Iris pigment epithelial cell (primary cell): ENCODE results near the gene ST13.
A peak's percentile ranks its signal among the peaks of the same experiment; 100 is the strongest.
"Not testable (repeated sequence)": the region's sequence is repeated elsewhere in the genome, so short reads cannot be mapped to it uniquely, and the experiment has no call there.

Experiments used
- DNase-seq: peaks from one replicate; pipeline ENCODE4 v3.0.0-alpha.2; 2011; ENCODE audit warnings: low read depth

ST13 gene

GRCh38 chr22:40838486-40838885 is 18.0 kb downstream of the ST13 start:
- DNase-seq: no peak

- no peak for DNase-seq
These were observed 21.8 kb downstream of the ST13 start for GRCh38 chr22:40834619-40835018.

- no peak for DNase-seq
These were observed 27.3 kb downstream of the ST13 start for GRCh38 chr22:40829131-40829530.

- DNase-seq: no peak
These were observed 29.3 kb downstream of the ST13 start for GRCh38 chr22:40826984-40827741.

GRCh38 chr22:40826292-40826691 is 30.1 kb downstream of the ST13 start:
- DNase-seq: not testable (repeated sequence)

GRCh38 chr22:40823426-40823825 is 33.0 kb downstream of the ST13 start:
- DNase-seq: no peak

- peak; percentile 44 for DNase-seq
These were observed 36.8 kb downstream of the ST13 start for GRCh38 chr22:40819599-40820140.

- DNase-seq: peak; percentile 82
These were observed 37.5 kb downstream of the ST13 start, which contains the start of gene SLC25A17 for GRCh38 chr22:40818747-40819598. Gene SLC25A17 (minus strand): TSS chr22:40819346. CDS start chr22:40819248, 98 bp downstream.

- no peak for DNase-seq
These were observed 38.2 kb downstream of the ST13 start for GRCh38 chr22:40818192-40818746.

- no peak for DNase-seq
These were observed 38.7 kb downstream of the ST13 start for GRCh38 chr22:40817737-40818136.

GRCh38 chr22:40813912-40814315 is 42.5 kb downstream of the ST13 start:
- DNase-seq: no peak

GRCh38 chr22:40808018-40808841 is 48.2 kb downstream of the ST13 start:
- peak; percentile 25 for DNase-seq

GRCh38 chr22:40806711-40807110 is 49.7 kb downstream of the ST13 start:
- DNase-seq: no peak

- no peak for DNase-seq
These were observed 50.7 kb downstream of the ST13 start for GRCh38 chr22:40805699-40806203.

GRCh38 chr22:40805239-40805638 is 51.2 kb downstream of the ST13 start:
- no peak for DNase-seq

GRCh38 chr22:40803321-40803720 is 53.1 kb downstream of the ST13 start:
- no peak for DNase-seq

- DNase-seq: no peak
These were observed 57.4 kb downstream of the ST13 start for GRCh38 chr22:40799008-40799407.

GRCh38 chr22:40797427-40797826 is 59.0 kb downstream of the ST13 start:
- peak; percentile 25 for DNase-seq

GRCh38 chr22:40792451-40792850 is 64.0 kb downstream of the ST13 start:
- no peak for DNase-seq

GRCh38 chr22:40791241-40791640 is 65.2 kb downstream of the ST13 start:
- no peak for DNase-seq

- no peak for DNase-seq
These were observed 67.3 kb downstream of the ST13 start for GRCh38 chr22:40789131-40789530.
